ENCODE results near the gene NOS3. TPM values are rescaled to one million over a fixed set of nuclear protein-coding genes. Genes with fewer than 3 reads are reported as not detected.
A peak's percentile ranks its signal among the peaks of the same experiment; 100 is the strongest.

The NOS3 gene
- total RNA-seq, 2 experiments from 2014 or later: 5.8 to 6.1 TPM

DNA sequence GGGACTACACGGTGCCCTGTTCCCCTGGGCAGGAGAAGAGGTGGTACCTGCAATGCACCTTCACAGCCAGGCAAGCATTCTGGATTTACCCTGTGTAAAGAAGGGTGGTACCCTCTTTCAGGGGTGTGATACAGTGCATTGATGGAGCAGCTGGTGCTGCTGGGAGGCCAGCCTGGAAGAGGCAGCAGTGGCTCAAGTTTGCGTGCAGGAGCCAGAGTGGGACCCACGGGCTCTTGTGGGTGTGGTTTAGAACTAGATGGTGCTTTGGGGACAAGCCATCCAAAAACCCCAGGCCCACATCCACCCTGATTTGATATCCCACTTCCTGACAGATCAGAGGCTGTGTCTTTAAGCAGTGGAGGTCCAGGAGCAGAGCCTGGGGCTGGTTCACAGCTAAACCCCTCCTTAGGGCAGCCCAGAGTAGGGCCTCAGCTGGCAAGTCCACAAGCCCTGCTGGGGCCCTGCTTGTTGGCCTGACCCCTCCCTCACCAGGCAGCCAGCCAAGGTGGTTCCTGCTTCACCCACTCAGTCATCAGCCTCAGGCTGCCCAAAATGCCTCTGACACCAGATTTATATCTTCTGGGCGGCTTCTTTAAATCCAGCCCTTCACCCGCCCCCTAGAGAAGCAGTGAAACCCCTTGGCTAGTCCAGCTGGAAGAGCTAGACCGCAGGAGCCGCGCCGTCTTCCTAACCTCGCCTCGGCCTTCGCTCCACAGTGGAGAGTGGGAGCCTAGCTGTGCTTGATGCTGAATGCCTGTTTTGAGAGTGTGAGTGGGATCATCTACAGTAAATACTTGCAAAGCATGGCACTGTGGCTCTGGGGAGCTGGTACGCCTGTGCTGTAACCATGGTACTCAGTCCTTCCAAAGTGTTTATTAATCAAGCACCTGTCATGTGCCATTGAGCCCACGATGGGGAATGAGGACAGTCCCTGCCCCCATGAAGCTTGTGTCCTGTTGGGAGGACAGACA is 56.1 kb downstream of the NOS3 start:
- H3K27me3 Mint-ChIP-seq: no peaks in the 10 kb centered on the region
- H3K4me1 Mint-ChIP-seq: no peaks in the 10 kb centered on the region
- DNase-seq: no peak
- H3K27ac Mint-ChIP-seq: no peak overlapping the region
- no peaks in the 10 kb centered on the region for H3K9me3 Mint-ChIP-seq
- H3K36me3 Mint-ChIP-seq: peaks cover 2% of the 10 kb centered on the region
- H3K4me3 Mint-ChIP-seq: no peak overlapping the region

DNA sequence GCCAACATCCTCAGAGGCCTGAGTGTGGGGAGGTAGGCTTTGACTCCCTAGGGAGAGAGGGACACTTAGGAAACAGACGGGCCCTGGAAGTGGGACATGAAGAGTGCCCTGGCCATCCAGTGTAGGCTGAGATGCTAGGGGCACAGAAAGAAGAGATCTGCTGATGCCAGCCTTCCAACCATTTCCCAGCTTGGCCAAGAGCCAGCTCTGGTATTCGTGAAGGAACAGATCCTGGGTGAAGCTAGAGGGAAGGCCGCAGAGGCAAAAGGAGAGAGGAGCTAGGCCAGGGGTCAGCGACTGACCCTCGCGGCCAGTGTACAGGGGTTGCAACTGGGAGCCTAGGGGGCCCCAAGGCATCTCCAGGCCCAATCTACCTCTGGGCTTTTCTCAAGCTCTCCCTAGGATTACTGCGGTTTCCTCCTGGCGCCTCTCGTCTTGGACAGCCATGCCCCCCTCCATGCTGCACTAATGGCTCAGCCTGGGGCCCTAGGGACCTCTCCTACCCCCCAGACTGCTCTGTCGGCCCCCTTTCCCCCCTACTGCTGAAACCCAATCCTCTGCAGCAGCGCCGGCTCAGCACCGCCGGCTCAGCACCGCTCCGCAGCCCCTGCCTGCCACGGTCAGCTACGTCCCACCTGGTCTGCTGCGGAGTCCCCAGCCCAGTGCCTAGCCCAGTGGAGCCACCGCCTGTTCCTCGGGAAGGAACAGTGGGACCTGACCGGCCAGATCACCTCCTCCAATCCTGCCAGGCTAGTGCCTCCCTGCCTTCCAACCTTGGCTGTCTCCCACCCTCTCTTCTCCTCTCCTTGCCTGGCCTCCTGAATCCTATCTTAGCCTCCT is 57.4 kb downstream of the NOS3 start, which contains the start of gene ASIC3:
Gene ASIC3, plus strand, starts transcription at position 556 of the 840 bp plus-strand sequence. CDS start 355 bp downstream, outside the sequence.
- H3K27me3 Mint-ChIP-seq: no peaks in the 10 kb centered on the region
- H3K27ac Mint-ChIP-seq: no peak within 1 kb of the TSS
- no peaks in the 10 kb centered on the region for H3K36me3 Mint-ChIP-seq
- H3K4me1 Mint-ChIP-seq: no peaks in the 10 kb centered on the region
- no peaks in the 10 kb centered on the region for H3K9me3 Mint-ChIP-seq
- no peak within 1 kb of the TSS for H3K4me3 Mint-ChIP-seq
- no peak for DNase-seq

- Mint-ChIP-seq H3K27me3 (no peaks in the 10 kb centered on the region), H3K27ac (no peak overlapping the region)
These were observed 58.2 kb downstream of the NOS3 start for GRCh38 chr7:151048911-151049463.

GRCh38 chr7:151051108-151051507 is 60.3 kb downstream of the NOS3 start:
- DNase-seq: peak; percentile 74
- H3K4me1 Mint-ChIP-seq: no peaks in the 10 kb centered on the region
- H3K36me3 Mint-ChIP-seq: no peaks in the 10 kb centered on the region
- H3K4me3 Mint-ChIP-seq: no peak overlapping the region
- H3K27ac Mint-ChIP-seq: no peak overlapping the region
- no peaks in the 10 kb centered on the region for H3K27me3 Mint-ChIP-seq
- H3K9me3 Mint-ChIP-seq: no peaks in the 10 kb centered on the region

More at GRCh38 chr7:151048911-151049463, 58.2 kb downstream of the NOS3 start:
- Mint-ChIP-seq H3K36me3 (no peaks in the 10 kb centered on the region), H3K4me3 (no peak overlapping the region), H3K9me3 (no peaks in the 10 kb centered on the region), H3K4me1 (no peaks in the 10 kb centered on the region)
- DNase-seq: no peak

- H3K27me3 Mint-ChIP-seq: no peaks in the 10 kb centered on the region
- no peaks in the 10 kb centered on the region for H3K36me3 Mint-ChIP-seq
- no peak overlapping the region for H3K4me3 Mint-ChIP-seq
- H3K4me1 Mint-ChIP-seq: peaks cover 11% of the 10 kb centered on the region
- H3K27ac Mint-ChIP-seq: no peak overlapping the region
- DNase-seq: no peak
- H3K9me3 Mint-ChIP-seq: no peaks in the 10 kb centered on the region
These were observed 62.3 kb downstream of the NOS3 start for GRCh38 chr7:151053096-151053495.

DNA sequence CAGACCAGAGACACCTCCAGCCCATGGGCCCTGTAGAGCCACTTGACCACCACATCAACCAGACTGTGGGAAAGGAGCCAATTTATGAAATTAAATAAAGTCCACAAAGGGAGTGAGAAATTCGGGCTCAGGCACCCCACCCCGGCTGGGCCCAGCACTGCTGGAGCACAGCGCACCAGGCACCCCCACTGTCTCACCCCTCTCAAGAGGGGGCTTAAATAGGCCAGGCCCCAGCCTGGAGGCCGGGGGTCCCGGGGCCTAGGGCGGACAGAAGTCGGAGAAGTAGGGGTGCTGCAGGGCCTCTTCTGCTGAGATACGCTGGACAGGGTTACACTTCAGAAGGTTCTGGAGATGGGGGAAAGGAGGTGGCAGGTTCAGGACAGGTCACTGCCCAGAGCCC is 62.9 kb downstream of the NOS3 start:
- H3K9me3 Mint-ChIP-seq: no peaks in the 10 kb centered on the region
- no peak for DNase-seq
- no peaks in the 10 kb centered on the region for H3K36me3 Mint-ChIP-seq
- no peaks in the 10 kb centered on the region for H3K27me3 Mint-ChIP-seq
- peaks cover 14% of the 10 kb centered on the region for H3K4me1 Mint-ChIP-seq
- no peak overlapping the region for H3K4me3 Mint-ChIP-seq
- H3K27ac Mint-ChIP-seq: no peak overlapping the region

DNA sequence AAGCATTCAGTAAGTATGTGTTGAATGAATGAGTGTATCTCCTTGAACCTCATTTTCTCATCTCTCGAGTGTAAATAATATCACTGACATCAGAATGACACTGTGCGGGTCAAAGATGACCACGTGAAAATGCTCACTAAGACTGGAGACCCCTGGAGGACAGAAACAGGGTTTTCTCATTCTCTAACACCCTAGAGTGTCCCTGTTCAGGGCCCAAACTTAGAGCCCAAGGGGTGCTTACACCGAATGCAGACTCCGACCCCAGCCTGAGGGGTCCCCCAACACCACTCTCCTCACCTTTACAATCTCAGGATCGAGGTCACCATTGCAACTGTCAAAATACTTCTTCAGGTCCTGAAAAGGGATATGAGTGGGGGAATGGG is 65.5 kb downstream of the NOS3 start:
- DNase-seq: no peak
- H3K4me3 Mint-ChIP-seq: peak overlapping the region; percentile 94
- peaks cover 26% of the 10 kb centered on the region for H3K4me1 Mint-ChIP-seq
- H3K36me3 Mint-ChIP-seq: no peaks in the 10 kb centered on the region
- no peak overlapping the region for H3K27ac Mint-ChIP-seq
- no peaks in the 10 kb centered on the region for H3K27me3 Mint-ChIP-seq
- no peaks in the 10 kb centered on the region for H3K9me3 Mint-ChIP-seq

DNA sequence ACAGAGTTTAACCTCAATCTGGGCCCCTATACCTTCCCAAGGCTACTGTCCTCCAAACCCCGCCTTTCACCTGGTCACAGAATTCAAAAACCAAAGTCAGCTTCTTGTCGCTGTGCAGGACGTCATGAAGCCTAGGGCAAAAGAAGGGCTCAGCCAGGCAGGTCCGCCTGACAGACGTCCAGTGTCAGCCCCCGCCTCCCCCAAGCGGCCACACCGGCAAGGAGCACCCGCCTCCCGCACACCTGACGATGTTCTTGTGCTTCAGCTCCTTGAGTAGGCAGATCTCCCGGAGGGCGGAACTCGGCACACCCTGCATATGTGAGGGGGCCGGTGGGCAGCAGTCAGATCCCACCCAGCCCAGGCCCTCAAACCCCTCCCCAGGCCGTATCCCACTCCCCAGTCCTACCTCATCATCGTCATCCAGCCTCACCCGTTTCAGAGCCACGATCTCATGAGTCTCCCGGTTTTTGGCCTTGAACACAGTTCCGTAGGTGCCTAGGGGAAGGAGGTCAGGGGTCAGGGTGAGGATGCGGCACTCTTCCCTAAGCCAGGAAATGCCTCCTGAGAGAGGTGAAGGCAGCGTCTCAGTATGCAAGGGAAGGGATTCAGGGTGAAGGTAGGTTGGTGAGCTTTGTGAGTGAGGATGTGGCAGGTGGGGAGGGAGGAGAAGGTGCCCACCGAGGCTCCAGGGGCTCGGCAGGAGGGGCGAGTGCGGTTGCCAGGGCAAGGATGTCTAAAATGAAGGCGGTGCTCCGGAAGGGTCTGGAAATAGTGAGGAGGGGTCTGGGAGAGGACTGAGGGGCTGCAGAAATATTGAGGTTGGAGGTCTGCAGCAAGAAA is 66.1 kb downstream of the NOS3 start:
- Mint-ChIP-seq H3K27me3 (no peaks in the 10 kb centered on the region), H3K9me3 (no peaks in the 10 kb centered on the region), H3K4me1 (peaks cover 30% of the 10 kb centered on the region), H3K4me3 (peak overlapping the region; percentile 94), H3K27ac (peak overlapping the region; percentile 92), H3K36me3 (peaks cover 2% of the 10 kb centered on the region)
- no peak for DNase-seq

- no peak for DNase-seq
- Mint-ChIP-seq H3K27ac (peak within 1 kb of the TSS; percentile 92), H3K36me3 (peaks cover 2% of the 10 kb centered on the region), H3K27me3 (no peaks in the 10 kb centered on the region), H3K4me1 (peaks cover 30% of the 10 kb centered on the region), H3K9me3 (no peaks in the 10 kb centered on the region), H3K4me3 (peak within 1 kb of the TSS; percentile 94)
These were observed 66.7 kb downstream of the NOS3 start, which contains the start of gene CDK5 for GRCh38 chr7:151057506-151057988. CDK5 (minus strand) TSS chr7:151057897; CDS start chr7:151057848, 49 bp downstream.

DNA sequence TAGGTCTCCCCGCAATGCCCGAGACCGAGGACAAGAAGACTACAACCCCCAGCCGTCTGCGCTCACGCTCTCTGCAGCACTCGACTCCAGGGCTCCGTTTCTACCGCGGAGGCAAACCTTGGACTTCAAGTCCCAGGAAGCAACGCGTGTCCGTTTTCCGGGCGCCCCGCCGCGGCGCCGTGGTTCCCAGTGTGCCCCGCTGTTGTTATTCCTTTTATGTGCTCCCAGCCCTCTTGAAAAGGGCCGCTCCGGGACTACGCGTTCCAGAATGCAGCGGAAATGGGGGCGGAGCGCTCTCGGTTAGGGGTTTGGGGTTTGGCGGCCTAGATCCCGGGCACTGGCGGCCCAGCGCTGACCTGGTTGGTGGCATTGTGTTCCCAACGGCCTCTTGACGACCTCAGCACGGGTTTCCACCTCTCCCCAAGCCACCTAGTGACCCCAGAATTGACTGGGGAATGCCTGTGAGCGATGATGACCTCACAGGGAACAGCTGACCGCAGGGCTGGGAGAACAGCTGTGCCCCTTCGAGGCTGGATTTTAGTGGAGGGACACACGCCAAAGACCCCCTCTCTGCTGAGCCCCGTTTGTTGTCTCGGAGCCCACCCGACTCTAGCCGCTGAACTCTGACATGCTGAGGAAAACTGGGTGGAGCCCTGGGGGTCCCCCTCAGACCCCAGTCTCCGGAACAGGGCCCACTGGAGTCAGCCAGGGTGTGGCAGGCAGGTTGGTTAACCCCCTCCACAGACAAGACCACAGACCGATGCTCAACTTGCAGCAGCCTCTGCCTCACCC is 67.4 kb downstream of the NOS3 start:
- Mint-ChIP-seq H3K4me1 (peaks cover 30% of the 10 kb centered on the region), H3K9me3 (no peaks in the 10 kb centered on the region)

GRCh38 chr7:151058781-151059366 is 68.1 kb downstream of the NOS3 start:
- Mint-ChIP-seq H3K9me3 (no peaks in the 10 kb centered on the region), H3K4me1 (peaks cover 32% of the 10 kb centered on the region), H3K27ac (peak overlapping the region; percentile 92), H3K27me3 (no peaks in the 10 kb centered on the region), H3K4me3 (peak overlapping the region; percentile 94), H3K36me3 (peaks cover 8% of the 10 kb centered on the region)
- no peak for DNase-seq

More for the DNA sequence above, 67.4 kb downstream of the NOS3 start:
- Mint-ChIP-seq H3K36me3 (peaks cover 2% of the 10 kb centered on the region), H3K27me3 (no peaks in the 10 kb centered on the region), H3K4me3 (peak overlapping the region; percentile 94), H3K27ac (peak overlapping the region; percentile 92)
- DNase-seq: peak; percentile 96

DNA sequence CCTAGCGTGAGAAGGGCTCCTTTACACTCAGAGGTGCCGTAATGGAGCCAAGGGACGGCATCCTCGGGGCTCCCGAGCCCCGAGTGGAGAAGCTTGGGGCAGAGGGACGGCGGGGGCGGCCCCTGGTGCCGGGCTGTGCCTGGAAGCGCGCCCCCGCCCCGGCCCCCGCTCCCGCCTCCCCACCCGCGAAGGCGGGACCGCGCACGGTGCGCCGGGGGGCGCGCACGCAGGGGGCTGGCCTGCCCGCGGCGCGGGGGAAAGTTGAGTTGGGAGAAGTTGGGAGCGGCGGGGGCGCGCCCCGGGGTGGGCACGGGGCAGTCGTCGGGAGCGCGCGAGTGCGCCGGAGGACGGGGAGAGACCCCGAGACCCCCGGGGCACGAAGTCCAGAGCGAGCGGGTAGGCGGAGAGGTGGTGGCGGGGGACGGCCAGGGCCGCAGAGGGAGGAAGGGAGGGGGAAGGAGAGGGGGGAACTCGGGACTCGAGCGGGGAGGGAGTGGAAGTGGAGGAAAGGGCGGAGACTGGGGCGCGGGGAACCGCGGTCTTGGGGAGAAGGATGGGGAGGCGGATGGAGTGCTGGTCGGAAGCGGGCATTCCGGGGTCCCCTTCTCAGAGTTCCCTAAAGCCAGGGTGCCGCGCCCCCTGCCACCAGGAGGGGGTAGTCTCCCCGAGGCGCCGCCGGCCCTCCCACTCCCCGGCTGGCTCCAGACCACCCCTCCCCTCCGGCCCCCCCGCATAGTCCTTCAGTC is 68.7 kb downstream of the NOS3 start, which contains the start of gene SLC4A2:
Gene SLC4A2, plus strand, starts transcription at position 223 of the 746 bp plus-strand sequence. CDS start 2,399 bp downstream, outside the sequence.
- peak; percentile 81 for DNase-seq
- Mint-ChIP-seq H3K27ac (peak within 1 kb of the TSS; percentile 92), H3K4me3 (peak within 1 kb of the TSS; percentile 94), H3K27me3 (no peaks in the 10 kb centered on the region), H3K4me1 (peaks cover 32% of the 10 kb centered on the region), H3K36me3 (peaks cover 10% of the 10 kb centered on the region), H3K9me3 (no peaks in the 10 kb centered on the region)
